ENCODE results near the gene CYP4F11. TPM values are rescaled to one million over a fixed set of nuclear protein-coding genes. Genes with fewer than 3 reads are reported as not detected.
"Not testable (repeated sequence)": the region's sequence is repeated elsewhere in the genome, so short reads cannot be mapped to it uniquely, and the experiment has no call there.

The CYP4F11 gene
- total RNA-seq, 2 experiments from 2014 or later = not detected

GRCh38 chr19:15913830-15914229, 20.5 kb downstream of the CYP4F11 start:
- no peak for DNase-seq
- CTCF ChIA-PET = no interaction called here
- no peaks in the 10 kb centered on the region for H3K36me3 Mint-ChIP-seq (ENCODE audit: low read depth)
- peaks cover 7% of the 10 kb centered on the region for H3K9me3 Mint-ChIP-seq
- no peak overlapping the region for H3K4me3 Mint-ChIP-seq
- POLR2A ChIA-PET = no interaction called here
- peaks cover 43% of the 10 kb centered on the region for H3K27me3 Mint-ChIP-seq
- intact Hi-C loops (cut with micrococcal nuclease) = no loop called here
- ATAC-seq = no peak
- H3K27ac Mint-ChIP-seq = no peak overlapping the region
- TF ChIP-seq CTCF (IDR thresholded peaks at IDR 0.05) = no peak
- no peaks in the 10 kb centered on the region for H3K4me1 Mint-ChIP-seq (ENCODE audit: low read depth)

- ATAC-seq (no peak), DNase-seq (no peak)
- H3K27ac Mint-ChIP-seq = no peak overlapping the region
- CTCF ChIA-PET = no interaction called here
- POLR2A ChIA-PET = no interaction called here
- H3K9me3 Mint-ChIP-seq = peaks cover 7% of the 10 kb centered on the region
- H3K27me3 Mint-ChIP-seq = peaks cover 39% of the 10 kb centered on the region
- intact Hi-C loops (cut with micrococcal nuclease) = no loop called here
- no peaks in the 10 kb centered on the region for H3K4me1 Mint-ChIP-seq (ENCODE audit: low read depth)
- TF ChIP-seq CTCF (IDR thresholded peaks at IDR 0.05) = no peak
- H3K36me3 Mint-ChIP-seq (ENCODE audit: low read depth) = no peaks in the 10 kb centered on the region
- no peak overlapping the region for H3K4me3 Mint-ChIP-seq
Measured at GRCh38 chr19:15913384-15913783, 20.9 kb downstream of the CYP4F11 start.

- Mint-ChIP-seq H3K4me3 (peak overlapping the region; percentile 19), H3K36me3 (ENCODE audit: low read depth) (no peaks in the 10 kb centered on the region), H3K27me3 (peaks cover 33% of the 10 kb centered on the region), H3K4me1 (ENCODE audit: low read depth) (no peaks in the 10 kb centered on the region), H3K27ac (no peak overlapping the region), H3K9me3 (peaks cover 7% of the 10 kb centered on the region)
- TF ChIP-seq CTCF (IDR thresholded peaks at IDR 0.05) = no peak
- ChIA-PET CTCF (interaction anchor here (0.9 kb wide), 1 partner anchor 53 kb away, joined by 3 read pairs; no protein-coding TSS in a partner anchor), POLR2A (no interaction called here)
- ATAC-seq (no peak), DNase-seq (no peak)
- intact Hi-C loops (cut with micrococcal nuclease) = no loop called here
Measured at GRCh38 chr19:15911599-15912235, 22.6 kb downstream of the CYP4F11 start.

DNA sequence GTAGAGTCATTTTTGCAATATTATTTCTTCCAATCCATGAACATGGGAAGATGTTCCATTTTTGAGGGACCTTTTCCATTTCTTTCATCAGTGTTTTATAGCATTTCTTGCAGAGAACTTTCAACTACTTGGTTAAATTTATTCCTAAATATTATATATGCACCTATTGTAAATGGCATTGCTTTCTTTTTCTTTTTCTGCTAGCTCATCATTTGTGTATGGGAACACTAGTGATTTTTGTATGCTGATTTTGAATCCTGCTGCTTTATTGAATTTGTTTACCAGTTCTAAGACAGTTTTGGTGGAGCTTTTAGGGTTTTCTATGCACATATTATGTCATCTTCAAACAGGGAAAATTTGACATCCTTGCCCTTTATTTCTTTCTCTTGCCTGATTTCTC, 29.3 kb downstream of the CYP4F11 start:
- peaks cover 12% of the 10 kb centered on the region for H3K4me1 Mint-ChIP-seq (ENCODE audit: low read depth)
- no peaks in the 10 kb centered on the region for H3K9me3 Mint-ChIP-seq
- no peak overlapping the region for H3K27ac Mint-ChIP-seq
- no peak overlapping the region for H3K4me3 Mint-ChIP-seq
- intact Hi-C loops (cut with micrococcal nuclease) = no loop called here
- CTCF ChIA-PET = no interaction called here
- TF ChIP-seq CTCF (IDR thresholded peaks at IDR 0.05) = no peak
- H3K27me3 Mint-ChIP-seq = peaks cover 23% of the 10 kb centered on the region
- no peaks in the 10 kb centered on the region for H3K36me3 Mint-ChIP-seq (ENCODE audit: low read depth)
- POLR2A ChIA-PET = no interaction called here
- ATAC-seq (no peak), DNase-seq (no peak)

- POLR2A ChIA-PET; H3K27ac Mint-ChIP-seq; intact Hi-C loops (cut with micrococcal nuclease); H3K9me3 Mint-ChIP-seq; ATAC-seq; H3K36me3 Mint-ChIP-seq (ENCODE audit: low read depth); H3K4me3 Mint-ChIP-seq; DNase-seq; CTCF ChIA-PET: not testable (repeated sequence)
- peaks cover 13% of the 10 kb centered on the region for H3K4me1 Mint-ChIP-seq (ENCODE audit: low read depth)
- H3K27me3 Mint-ChIP-seq = peaks cover 20% of the 10 kb centered on the region
Measured at GRCh38 chr19:15902898-15903297, 31.4 kb downstream of the CYP4F11 start.
